WTC11 (cell line): Measurements from ENCODE around the gene FAM209B. TPM values are rescaled to one million over a fixed set of nuclear protein-coding genes. Genes with fewer than 3 reads are reported as not detected.
"Not testable (repeated sequence)": the region's sequence is repeated elsewhere in the genome, so short reads cannot be mapped to it uniquely, and the experiment has no call there.

Source experiments
- ATAC-seq: fragments of 200-7000 bp; cut with Tn5 transposase; 2 replicates; pipeline ENCODE4 v1.10.0; 2021; ENCODE audit warnings: mild to moderate bottlenecking, moderate library complexity
- CTCF ChIA-PET: fragments of 300-600 bp; sonication (Branson Sonifier 250); formaldehyde crosslinking; loops from one replicate; lab custom pipeline; 2021; ENCODE audit warnings: antibody characterized with exemption; lab: Charles Lee
- POLR2A ChIA-PET: fragments of 350-600 bp; sonication (Branson Sonifier 250); formaldehyde crosslinking; loops from one replicate; lab custom pipeline; 2021; ENCODE audit warnings: antibody characterized with exemption; lab: Charles Lee
- DNase-seq: peaks from one replicate; pipeline ENCODE4 v3.0.0; 2021; ENCODE audit warnings: low spot score
- H3K27ac Mint-ChIP-seq: 2 replicates; pipeline ENCODE4 v1.8.0; 2021; ENCODE audit warnings: mixed read lengths
- H3K27me3 Mint-ChIP-seq: 2 replicates; pipeline ENCODE4 v1.8.0; 2021; ENCODE audit warnings: low read depth, mild to moderate bottlenecking, moderate library complexity, mixed read lengths
- H3K36me3 Mint-ChIP-seq: 2 replicates; pipeline ENCODE4 v1.8.0; 2021; ENCODE audit warnings: mixed read lengths
- H3K4me1 Mint-ChIP-seq: 2 replicates; pipeline ENCODE4 v1.8.0; 2022; ENCODE audit warnings: mixed read lengths
- H3K4me3 Mint-ChIP-seq: 2 replicates; pipeline ENCODE4 v1.8.0; 2021; ENCODE audit warnings: mild to moderate bottlenecking, moderate library complexity, mixed read lengths
- H3K9me3 Mint-ChIP-seq: 2 replicates; pipeline ENCODE4 v1.8.0; 2021; ENCODE audit warnings: mixed read lengths
- ATF6 ChIP-seq: sonication (generic); formaldehyde crosslinking; IDR thresholded peaks from 2 replicates; pipeline ENCODE4 v1.8.1; 2023; ENCODE audit warnings: mild to moderate bottlenecking, missing genetic modification reagents
- CREB1 ChIP-seq: sonication (generic); formaldehyde crosslinking; IDR thresholded peaks from 2 replicates; pipeline ENCODE4 v1.8.0; 2023; ENCODE audit warnings: mild to moderate bottlenecking, missing genetic modification reagents
- E2F4 ChIP-seq: sonication (generic); formaldehyde crosslinking; IDR thresholded peaks from 2 replicates; pipeline ENCODE4 v1.8.1; 2022; ENCODE audit warnings: low read depth, mild to moderate bottlenecking, moderate library complexity, missing genetic modification reagents, borderline replicate concordance
- ELF4 ChIP-seq: sonication (generic); formaldehyde crosslinking; IDR thresholded peaks from 2 replicates; pipeline ENCODE4 v1.8.1; 2022; ENCODE audit warnings: low read depth, mild to moderate bottlenecking, moderate library complexity, missing genetic modification reagents
- EMX1 ChIP-seq: fragments of 250-450 bp; sonication (Bioruptor Pico); IDR thresholded peaks from 2 replicates; pipeline ENCODE4 v1.8.0; 2021; ENCODE audit warnings: mild to moderate bottlenecking
- FOXP1 ChIP-seq: sonication (generic); formaldehyde crosslinking; IDR thresholded peaks from 2 replicates; pipeline ENCODE4 v1.8.0; 2022; ENCODE audit warnings: missing genetic modification reagents, mild to moderate bottlenecking, moderate library complexity, borderline replicate concordance
- GRHL2 ChIP-seq: fragments of 250-450 bp; sonication (Bioruptor Pico); IDR thresholded peaks from 2 replicates; pipeline ENCODE4 v1.8.0; 2022; ENCODE audit warnings: mild to moderate bottlenecking, moderate library complexity; ENCODE audit not compliant: insufficient replicate concordance, severe bottlenecking
- HMGA2 ChIP-seq: fragments of 250-450 bp; sonication (Bioruptor Pico); IDR thresholded peaks from 2 replicates; pipeline ENCODE4 v1.4.0; 2021; ENCODE audit warnings: mild to moderate bottlenecking, moderate library complexity
- OVOL2 ChIP-seq: fragments of 250-450 bp; sonication (Bioruptor Pico); IDR thresholded peaks from 2 replicates; pipeline ENCODE4 v1.9.0; 2021; ENCODE audit warnings: mild to moderate bottlenecking, borderline replicate concordance
- PREB ChIP-seq: sonication (generic); formaldehyde crosslinking; IDR thresholded peaks from 2 replicates; pipeline ENCODE4 v1.8.1; 2022; ENCODE audit warnings: mild to moderate bottlenecking, missing genetic modification reagents, moderate library complexity, borderline replicate concordance
- RELA ChIP-seq: sonication (generic); formaldehyde crosslinking; IDR thresholded peaks from 2 replicates; pipeline ENCODE4 v1.8.1; 2022; ENCODE audit warnings: missing genetic modification reagents, mild to moderate bottlenecking, borderline replicate concordance
- SMAD3 ChIP-seq: sonication (generic); formaldehyde crosslinking; IDR thresholded peaks from 2 replicates; pipeline ENCODE4 v1.8.0; 2022; ENCODE audit warnings: missing genetic modification reagents, mild to moderate bottlenecking, borderline replicate concordance
- USF2 ChIP-seq: sonication (generic); formaldehyde crosslinking; IDR thresholded peaks from 2 replicates; pipeline ENCODE4 v1.8.1; 2023; ENCODE audit warnings: mild to moderate bottlenecking, missing genetic modification reagents, moderate library complexity
- ZBTB43 ChIP-seq: sonication (generic); formaldehyde crosslinking; IDR thresholded peaks from 2 replicates; pipeline ENCODE4 v1.8.1; 2023; ENCODE audit warnings: mild to moderate bottlenecking, missing genetic modification reagents
- ZMAT4 ChIP-seq: fragments of 250-450 bp; sonication (Bioruptor Pico); IDR thresholded peaks from 2 replicates; pipeline ENCODE4 v1.9.0; 2021; ENCODE audit warnings: mild to moderate bottlenecking
- ZNF416 ChIP-seq: fragments of 250-450 bp; sonication (Bioruptor Pico); IDR thresholded peaks from 2 replicates; pipeline ENCODE4 v1.9.0; 2021; ENCODE audit warnings: mild to moderate bottlenecking, inconsistent platforms
- ZSCAN18 ChIP-seq: fragments of 250-450 bp; sonication (Bioruptor Pico); IDR thresholded peaks from 2 replicates; pipeline ENCODE4 v2.1.2; 2022; ENCODE audit warnings: mild to moderate bottlenecking, moderate library complexity
- total RNA-seq: library from RNA; stranded (reverse); gene quantifications from 3 replicates; pipeline ENCODE4 v1.2.3, GENCODE V29; 2021

FAM209B gene
- total RNA-seq, 1 experiment from 2014 or later, result 0.68 TPM

- CTCF ChIA-PET, H3K4me3 Mint-ChIP-seq: not testable (repeated sequence)
These were observed 8.6 kb upstream of the FAM209B start, which contains the start of gene FAM209A for GRCh38 chr20:56524444-56524843. TSS of gene FAM209A (plus strand) at chr20:56524744. CDS start at chr20:56524809, 65 bp downstream.

GRCh38 chr20:56527521-56527920 is 5.5 kb upstream of the FAM209B start:
- H3K36me3 Mint-ChIP-seq, result no peaks in the 10 kb centered on the region
- ChIA-PET POLR2A (no interaction called here), CTCF (no interaction called here)
- no peak overlapping the region for H3K27ac Mint-ChIP-seq
- H3K9me3 Mint-ChIP-seq, result 0 out of 2 replicates have a peak, but pooled peaks cover 5% of the 10 kb centered on the region
- ATAC-seq (no peak), DNase-seq (no peak)
- H3K27me3 Mint-ChIP-seq, result no peaks in the 10 kb centered on the region
- H3K4me1 Mint-ChIP-seq, result no peaks in the 10 kb centered on the region
- H3K4me3 Mint-ChIP-seq, result no peak overlapping the region
- TF ChIP-seq ZBTB43 (CRISPR knock-in tag) (no peak), ELF4 (no peak), RELA (CRISPR knock-in tag) (no peak), PREB (CRISPR knock-in tag) (no peak), USF2 (CRISPR knock-in tag) (no peak), EMX1 (CRISPR knock-in tag) (no peak), GRHL2 (CRISPR knock-in tag) (no peak), SMAD3 (no peak), OVOL2 (CRISPR knock-in tag) (no peak), ZNF416 (CRISPR knock-in tag) (no peak), ZSCAN18 (CRISPR knock-in tag) (no peak), ATF6 (no peak), ZMAT4 (CRISPR knock-in tag) (no peak), FOXP1 (no peak), CREB1 (CRISPR knock-in tag) (no peak), E2F4 (CRISPR knock-in tag) (no peak), HMGA2 (CRISPR knock-in tag) (no peak)

More at GRCh38 chr20:56524444-56524843, 8.6 kb upstream of the FAM209B start, which contains the start of gene FAM209A:
- H3K27me3 Mint-ChIP-seq, H3K4me1 Mint-ChIP-seq, H3K27ac Mint-ChIP-seq, DNase-seq, ATAC-seq, POLR2A ChIA-PET: not testable (repeated sequence)
- peaks cover 26% of the 10 kb centered on the region for H3K9me3 Mint-ChIP-seq
- peaks cover 27% of the 10 kb centered on the region for H3K36me3 Mint-ChIP-seq
